A549 (cell line): ENCODE results near the gene COL24A1. TPM values are rescaled to one million over a fixed set of nuclear protein-coding genes. Genes with fewer than 3 reads are reported as not detected.
A peak's percentile ranks its signal among the peaks of the same experiment; 100 is the strongest.

Experiments
- ATAC-seq, 2 experiments: fragments of 200-7000 bp in 1 of 2; fragments of >200 bp in 1 of 2; cut with Nextera tagmentation in 1 of 2; cut with Tn5 transposase in 1 of 2; 3 replicates each; pipeline versions ENCODE4 v1.8.0 to v1.9.1; 2018 to 2020; ENCODE audit warnings: mild to moderate bottlenecking in 1 of 2, moderate library complexity in 1 of 2
- CTCF ChIA-PET: fragments of 300-600 bp; sonication (Branson Sonifier 250); formaldehyde crosslinking; extraction: SDS; loops from one replicate; lab custom pipeline; 2021; ENCODE audit warnings: antibody characterized with exemption, inconsistent platforms; lab: Yijun Ruan, JAX
- POLR2A ChIA-PET: fragments of 350-600 bp; formaldehyde crosslinking; extraction: SDS; loops from one replicate; lab custom pipeline; 2021; ENCODE audit warnings: antibody characterized with exemption, inconsistent platforms; lab: Yijun Ruan, JAX
- DNase-seq, 2 experiments: peaks; one replicate each; pipeline versions ENCODE4 v3.0.0 to v3.0.0-alpha.2; 2011 to 2016; ENCODE audit warnings: low read depth in 1 of 2, low spot score in 1 of 2
- FAIRE-seq: peaks from 2 replicates; lab custom pipeline; 2011; peaks lifted over from hg19 to GRCh38; lab: Jason Lieb, UNC
- H3K27ac ChIP-seq, 2 experiments: fragments of >200 bp; sonication (Bioruptor Twin); formaldehyde crosslinking; 3 replicates each; pipeline ENCODE4 v1.5.1; 2016 to 2017
- H3K4me1 ChIP-seq: fragments of >200 bp; sonication (Bioruptor Twin); formaldehyde crosslinking; 3 replicates; pipeline ENCODE4 v1.6.1; 2016
- H3K4me2 ChIP-seq: fragments of >200 bp; sonication (Bioruptor Twin); formaldehyde crosslinking; 3 replicates; pipeline ENCODE4 v1.6.1; 2016
- H3K4me3 ChIP-seq: fragments of >200 bp; sonication (Bioruptor Twin); formaldehyde crosslinking; 3 replicates; pipeline ENCODE4 v1.5.1; 2016
- H3K9me3 ChIP-seq: fragments of >200 bp; sonication (Bioruptor Twin); formaldehyde crosslinking; 3 replicates; pipeline ENCODE4 v1.6.1; 2016
- BHLHE40 ChIP-seq: IDR thresholded peaks from 2 replicates; pipeline ENCODE4 v1.6.1; 2012; ENCODE audit warnings: low read depth, low read length, inconsistent platforms
- EHF ChIP-seq: fragments of 250-450 bp; sonication (Bioruptor Pico); IDR thresholded peaks from 2 replicates; pipeline ENCODE4 v1.5.0; 2020; ENCODE audit warnings: mild to moderate bottlenecking
- EHMT2 ChIP-seq: fragments of 200-600 bp; sonication (generic); IDR thresholded peaks from 2 replicates; pipeline ENCODE4 v1.6.1; 2016; ENCODE audit warnings: antibody characterized with exemption, low read depth, mild to moderate bottlenecking, moderate library complexity
- EP300 ChIP-seq, 2 experiments: fragments of >200 bp; sonication (Bioruptor Twin); formaldehyde crosslinking; IDR thresholded peaks; 2 replicates in 1 of 2; 3 replicates in 1 of 2; pipeline ENCODE4 v1.6.1; 2016 to 2017
- FOSL2 ChIP-seq, 2 experiments: fragments of 450-650 bp in 1 of 2; fragments of >200 bp in 1 of 2; sonication (Bioruptor Twin) in 1 of 2; formaldehyde crosslinking; IDR thresholded peaks; 2 replicates each; pipeline versions ENCODE4 v1.5.0 to v1.6.1; 2016 to 2020; ENCODE audit warnings: mild to moderate bottlenecking in 1 of 2, moderate library complexity in 1 of 2
- FOXS1 ChIP-seq: fragments of 250-450 bp; sonication (Bioruptor Pico); IDR thresholded peaks from 2 replicates; pipeline ENCODE4 v1.5.0; 2020; ENCODE audit warnings: mild to moderate bottlenecking, moderate library complexity
- HOXB5 ChIP-seq: fragments of 250-450 bp; sonication (Bioruptor Pico); IDR thresholded peaks from 2 replicates; pipeline ENCODE4 v1.5.0; 2020; ENCODE audit warnings: mild to moderate bottlenecking, moderate library complexity
- JUN ChIP-seq, 2 experiments: fragments of >200 bp; sonication (Bioruptor Twin); formaldehyde crosslinking; IDR thresholded peaks; 2 replicates in 1 of 2; 3 replicates in 1 of 2; pipeline ENCODE4 v1.6.1; 2016 to 2017
- KDM1A ChIP-seq: fragments of 200-600 bp; sonication (generic); IDR thresholded peaks from 2 replicates; pipeline ENCODE4 v1.6.1; 2016; ENCODE audit warnings: low read depth, mild to moderate bottlenecking
- MAZ ChIP-seq: fragments of 150-350 bp; IDR thresholded peaks from 2 replicates; pipeline ENCODE4 v1.6.1; 2014; ENCODE audit warnings: antibody characterized with exemption, low read depth, low read length, borderline replicate concordance
- RAD21 ChIP-seq, 2 experiments: fragments of >200 bp in 1 of 2; sonication (Bioruptor Twin) in 1 of 2; formaldehyde crosslinking in 1 of 2; IDR thresholded peaks in 1 of 2; conservative IDR thresholded peaks in 1 of 2; 2 replicates in 1 of 2; 3 replicates in 1 of 2; pipeline ENCODE4 v1.6.1; 2012 to 2018; ENCODE audit warnings: inconsistent platforms in 1 of 2
- RARB ChIP-seq: fragments of 250-450 bp; sonication (Bioruptor Pico); IDR thresholded peaks from 2 replicates; pipeline ENCODE4 v1.8.0; 2021; ENCODE audit warnings: mild to moderate bottlenecking, moderate library complexity
- SMC3 ChIP-seq: fragments of >200 bp; sonication (Bioruptor Twin); formaldehyde crosslinking; IDR thresholded peaks from 3 replicates; pipeline ENCODE4 v1.6.1; 2018; ENCODE audit warnings: inconsistent platforms
- SREBF2 ChIP-seq: fragments of 450-650 bp; IDR thresholded peaks from 2 replicates; pipeline ENCODE4 v1.6.1; 2014; ENCODE audit warnings: mild to moderate bottlenecking, moderate library complexity
- TP53 ChIP-seq: fragments of 250-450 bp; sonication (Bioruptor Pico); IDR thresholded peaks from 2 replicates; pipeline ENCODE4 v1.5.0; 2021; ENCODE audit warnings: mild to moderate bottlenecking, moderate library complexity
- USF2 ChIP-seq: fragments of 450-650 bp; IDR thresholded peaks from 2 replicates; pipeline ENCODE4 v1.6.1; 2014; ENCODE audit warnings: antibody characterized with exemption
- ZC3H11A ChIP-seq: fragments of 450-650 bp; IDR thresholded peaks from 2 replicates; pipeline ENCODE4 v1.6.1; 2014; ENCODE audit warnings: antibody characterized with exemption, mild to moderate bottlenecking
- ZSCAN20 ChIP-seq: fragments of 250-450 bp; sonication (Bioruptor Pico); IDR thresholded peaks from 2 replicates; pipeline ENCODE4 v1.8.0; 2022; ENCODE audit warnings: mild to moderate bottlenecking, moderate library complexity
- WGBS: methylation state at CpG from one replicate; pipeline ENCODE4 v1.1.6; 2017; ENCODE audit errors: missing lambda C conversion rate; 5-methylcytosine and 5-hydroxymethylcytosine counted together
- polyA plus RNA-seq, 4 experiments: library from polyadenylated mRNA; depleted of rRNA in 3 of 4; stranded (reverse); fragments of >200 nt; fragmentation: RNase III in 1 of 4; extraction: RNeasy Plus Mini Kit Qiagen cat#74134 plus additional on column Dnase treatment in 1 of 4; gene quantifications; 2 replicates in 3 of 4; 3 replicates in 1 of 4; pipeline ENCODE4 v1.2.3, GENCODE V29; 2011 to 2017
- TF ChIP-seq, protein P1 (sequence below): IDR thresholded peaks from 2 replicates; pipeline ENCODE4 v1.6.1; 2012
- TF ChIP-seq, protein P2 (sequence below): fragments of 250-450 bp; sonication (Bioruptor Pico); IDR thresholded peaks from 2 replicates; pipeline ENCODE4 v1.5.0; 2020; ENCODE audit warnings: low read depth, mild to moderate bottlenecking, moderate library complexity
- TF ChIP-seq, protein P3 (sequence below): fragments of 150-350 bp; IDR thresholded peaks from 2 replicates; pipeline ENCODE4 v1.6.1; 2014; ENCODE audit warnings: low read depth, mild to moderate bottlenecking, low read length
- TF ChIP-seq, protein P4 (sequence below): fragments of >200 bp; sonication (Bioruptor Twin); formaldehyde crosslinking; IDR thresholded peaks from 3 replicates; pipeline ENCODE4 v1.6.1; 2016

Gene COL24A1
- polyA plus RNA-seq, 2 of the 4 experiments (the other 2 are of a cell fraction) = 0.03 to 0.13 TPM

DNA sequence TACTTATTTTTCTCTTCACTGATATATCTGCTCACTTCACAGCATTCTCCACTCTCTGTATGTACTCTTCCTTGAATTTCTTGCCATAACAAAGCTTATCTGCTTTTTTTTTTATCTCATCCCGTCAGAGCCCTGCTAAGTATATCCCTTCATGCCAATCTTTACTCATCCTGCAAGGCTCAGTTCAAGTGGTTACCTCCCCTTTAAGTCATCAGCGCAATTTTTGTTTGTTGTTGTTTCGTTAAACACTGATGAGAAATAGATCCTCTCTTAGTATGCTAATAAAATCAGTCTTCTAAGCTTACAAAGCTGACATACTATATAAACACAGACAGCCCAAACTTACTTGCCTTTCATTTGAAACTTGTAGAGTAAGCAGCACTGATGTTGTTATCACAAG lies 17.8 kb downstream of the COL24A1 start:
- TF ChIP-seq, protein P1, sequence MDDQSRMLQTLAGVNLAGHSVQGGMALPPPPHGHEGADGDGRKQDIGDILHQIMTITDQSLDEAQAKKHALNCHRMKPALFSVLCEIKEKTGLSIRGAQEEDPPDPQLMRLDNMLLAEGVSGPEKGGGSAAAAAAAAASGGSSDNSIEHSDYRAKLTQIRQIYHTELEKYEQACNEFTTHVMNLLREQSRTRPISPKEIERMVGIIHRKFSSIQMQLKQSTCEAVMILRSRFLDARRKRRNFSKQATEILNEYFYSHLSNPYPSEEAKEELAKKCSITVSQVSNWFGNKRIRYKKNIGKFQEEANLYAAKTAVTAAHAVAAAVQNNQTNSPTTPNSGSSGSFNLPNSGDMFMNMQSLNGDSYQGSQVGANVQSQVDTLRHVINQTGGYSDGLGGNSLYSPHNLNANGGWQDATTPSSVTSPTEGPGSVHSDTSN = no peak
- no peak for TF ChIP-seq JUN (IDR thresholded peaks at IDR 0.05)
- no peak for TF ChIP-seq RAD21 (conservative IDR thresholded peaks at IDR 0.05 in 1 of 2, IDR thresholded peaks at IDR 0.05 in 1 of 2)
- TF ChIP-seq, protein P2, sequence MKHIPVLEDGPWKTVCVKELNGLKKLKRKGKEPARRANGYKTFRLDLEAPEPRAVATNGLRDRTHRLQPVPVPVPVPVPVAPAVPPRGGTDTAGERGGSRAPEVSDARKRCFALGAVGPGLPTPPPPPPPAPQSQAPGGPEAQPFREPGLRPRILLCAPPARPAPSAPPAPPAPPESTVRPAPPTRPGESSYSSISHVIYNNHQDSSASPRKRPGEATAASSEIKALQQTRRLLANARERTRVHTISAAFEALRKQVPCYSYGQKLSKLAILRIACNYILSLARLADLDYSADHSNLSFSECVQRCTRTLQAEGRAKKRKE (CRISPR knock-in tag) = no peak
- no peak for TF ChIP-seq MAZ
- H3K4me2 ChIP-seq = no peak overlapping the region
- no peak overlapping the region for H3K4me3 ChIP-seq
- CTCF ChIA-PET = interaction anchor here (0.6 kb wide), 1 partner anchor 935 kb away, joined by 3 read pairs; no protein-coding TSS in a partner anchor
- no peaks in the 10 kb centered on the region for H3K4me1 ChIP-seq
- H3K9me3 ChIP-seq = no peaks in the 10 kb centered on the region
- 18% methylated on average over 3 of the region's 3 CpGs for WGBS
- ATAC-seq (no peak), DNase-seq (no peak), FAIRE-seq (no peak)
- POLR2A ChIA-PET = no interaction called here
- H3K27ac ChIP-seq = no peak overlapping the region

- peak in 1 of 2 experiments; percentile 3 for DNase-seq
- H3K9me3 ChIP-seq = no peaks in the 10 kb centered on the region
- TF ChIP-seq TP53 (no peak), KDM1A (no peak), EHF (no peak), SMC3 (no peak), SREBF2 (no peak), RARB (CRISPR knock-in tag) (no peak), FOSL2 (IDR thresholded peaks at IDR 0.05) (no peak), FOSL2 (CRISPR knock-in tag; IDR thresholded peaks at IDR 0.05) (no peak), ZC3H11A (no peak), BHLHE40 (no peak), FOXS1 (CRISPR knock-in tag) (no peak), HOXB5 (no peak), ZSCAN20 (CRISPR knock-in tag) (no peak), EP300 (IDR thresholded peaks at IDR 0.05) (no peak), MAZ (no peak), EHMT2 (no peak), USF2 (no peak), JUN (IDR thresholded peaks at IDR 0.05) (no peak)
- TF ChIP-seq, protein P3, sequence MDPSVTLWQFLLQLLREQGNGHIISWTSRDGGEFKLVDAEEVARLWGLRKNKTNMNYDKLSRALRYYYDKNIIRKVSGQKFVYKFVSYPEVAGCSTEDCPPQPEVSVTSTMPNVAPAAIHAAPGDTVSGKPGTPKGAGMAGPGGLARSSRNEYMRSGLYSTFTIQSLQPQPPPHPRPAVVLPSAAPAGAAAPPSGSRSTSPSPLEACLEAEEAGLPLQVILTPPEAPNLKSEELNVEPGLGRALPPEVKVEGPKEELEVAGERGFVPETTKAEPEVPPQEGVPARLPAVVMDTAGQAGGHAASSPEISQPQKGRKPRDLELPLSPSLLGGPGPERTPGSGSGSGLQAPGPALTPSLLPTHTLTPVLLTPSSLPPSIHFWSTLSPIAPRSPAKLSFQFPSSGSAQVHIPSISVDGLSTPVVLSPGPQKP = no peak
- TF ChIP-seq, protein P4, sequence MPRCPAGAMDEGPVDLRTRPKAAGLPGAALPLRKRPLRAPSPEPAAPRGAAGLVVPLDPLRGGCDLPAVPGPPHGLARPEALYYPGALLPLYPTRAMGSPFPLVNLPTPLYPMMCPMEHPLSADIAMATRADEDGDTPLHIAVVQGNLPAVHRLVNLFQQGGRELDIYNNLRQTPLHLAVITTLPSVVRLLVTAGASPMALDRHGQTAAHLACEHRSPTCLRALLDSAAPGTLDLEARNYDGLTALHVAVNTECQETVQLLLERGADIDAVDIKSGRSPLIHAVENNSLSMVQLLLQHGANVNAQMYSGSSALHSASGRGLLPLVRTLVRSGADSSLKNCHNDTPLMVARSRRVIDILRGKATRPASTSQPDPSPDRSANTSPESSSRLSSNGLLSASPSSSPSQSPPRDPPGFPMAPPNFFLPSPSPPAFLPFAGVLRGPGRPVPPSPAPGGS = no peak
- FAIRE-seq = no peak
- CTCF ChIA-PET = no interaction called here
- no peak overlapping the region for H3K4me2 ChIP-seq
- H3K27ac ChIP-seq = no peak overlapping the region
- POLR2A ChIA-PET = no interaction called here
- no peaks in the 10 kb centered on the region for H3K4me1 ChIP-seq
- ATAC-seq = no peak
- 0% methylated on average over 1 of the region's 1 CpG for WGBS
- no peak overlapping the region for H3K4me3 ChIP-seq
Measured at GRCh38 chr1:86137436-86137835, 19.1 kb downstream of the COL24A1 start.
